DND-41 (cell line): ENCODE results near the gene RIC1.

Source experiments
- ATAC-seq: fragments of 200-7000 bp; cut with Tn5 transposase; 3 replicates; pipeline ENCODE4 v1.9.1; 2021; ENCODE audit warnings: low read depth; ENCODE audit not compliant: insufficient read depth
- DNase-seq: peaks from one replicate; pipeline ENCODE4 v3.0.0-alpha.2; 2020
- H2AFZ ChIP-seq: 2 replicates; pipeline ENCODE4 v1.6.0; 2012; ENCODE audit warnings: low read depth, low read length
- H3K27ac ChIP-seq: 2 replicates; pipeline ENCODE4 v1.5.1; 2012; ENCODE audit warnings: low read length, inconsistent platforms
- H3K27me3 ChIP-seq: fragments of 200-600 bp; sonication (generic); 2 replicates; pipeline ENCODE4 v1.6.0; 2012; ENCODE audit warnings: low read length, mild to moderate bottlenecking, inconsistent platforms; ENCODE audit not compliant: insufficient read depth, poor library complexity
- H3K36me3 ChIP-seq: 2 replicates; pipeline ENCODE4 v1.5.1; 2012; ENCODE audit warnings: low read length, inconsistent platforms; ENCODE audit not compliant: insufficient read depth
- H3K4me1 ChIP-seq: 2 replicates; pipeline ENCODE4 v1.5.1; 2012; ENCODE audit warnings: mild to moderate bottlenecking, low read length; ENCODE audit not compliant: insufficient read depth
- H3K4me2 ChIP-seq: 2 replicates; pipeline ENCODE4 v1.6.0; 2012; ENCODE audit warnings: mild to moderate bottlenecking, moderate library complexity, low read length, inconsistent platforms; ENCODE audit not compliant: insufficient read depth
- H3K4me3 ChIP-seq, 2 experiments: fragments of 200-600 bp in 1 of 2; shearing (Covaris generic) in 1 of 2; 2 replicates each; pipeline ENCODE4 v1.5.1; 2012 to 2016; ENCODE audit warnings: inconsistent platforms in 2 of 2, low read length in 2 of 2, mild to moderate bottlenecking in 2 of 2, low read depth in 1 of 2, moderate library complexity in 1 of 2
- H3K79me2 ChIP-seq: 2 replicates; pipeline ENCODE4 v1.6.0; 2012; ENCODE audit warnings: low read length, inconsistent platforms; ENCODE audit not compliant: insufficient read depth
- H3K9ac ChIP-seq: 2 replicates; pipeline ENCODE4 v1.6.0; 2012; ENCODE audit warnings: low read depth, mild to moderate bottlenecking, inconsistent platforms, low read length, moderate library complexity
- H3K9me3 ChIP-seq: 2 replicates; pipeline ENCODE4 v1.5.1; 2012; ENCODE audit warnings: low read length, moderate library complexity, mild to moderate bottlenecking, inconsistent platforms; ENCODE audit not compliant: insufficient read depth, severe bottlenecking
- H4K20me1 ChIP-seq: 2 replicates; pipeline ENCODE4 v1.6.0; 2012; ENCODE audit warnings: low read length; ENCODE audit not compliant: insufficient read depth
- EZH2 ChIP-seq: IDR thresholded peaks from 3 replicates; pipeline ENCODE4 v1.6.1; 2012; ENCODE audit warnings: borderline replicate concordance, low read depth, mild to moderate bottlenecking, moderate library complexity, low read length, inconsistent platforms; ENCODE audit not compliant: severe bottlenecking
- TF ChIP-seq, protein P1 (sequence below): IDR thresholded peaks from 2 replicates; pipeline ENCODE4 v1.5.1; 2012; ENCODE audit warnings: borderline replicate concordance, low read length, moderate library complexity, mild to moderate bottlenecking; ENCODE audit not compliant: poor library complexity, severe bottlenecking; ENCODE audit errors: extremely low read depth

Gene RIC1

DNA sequence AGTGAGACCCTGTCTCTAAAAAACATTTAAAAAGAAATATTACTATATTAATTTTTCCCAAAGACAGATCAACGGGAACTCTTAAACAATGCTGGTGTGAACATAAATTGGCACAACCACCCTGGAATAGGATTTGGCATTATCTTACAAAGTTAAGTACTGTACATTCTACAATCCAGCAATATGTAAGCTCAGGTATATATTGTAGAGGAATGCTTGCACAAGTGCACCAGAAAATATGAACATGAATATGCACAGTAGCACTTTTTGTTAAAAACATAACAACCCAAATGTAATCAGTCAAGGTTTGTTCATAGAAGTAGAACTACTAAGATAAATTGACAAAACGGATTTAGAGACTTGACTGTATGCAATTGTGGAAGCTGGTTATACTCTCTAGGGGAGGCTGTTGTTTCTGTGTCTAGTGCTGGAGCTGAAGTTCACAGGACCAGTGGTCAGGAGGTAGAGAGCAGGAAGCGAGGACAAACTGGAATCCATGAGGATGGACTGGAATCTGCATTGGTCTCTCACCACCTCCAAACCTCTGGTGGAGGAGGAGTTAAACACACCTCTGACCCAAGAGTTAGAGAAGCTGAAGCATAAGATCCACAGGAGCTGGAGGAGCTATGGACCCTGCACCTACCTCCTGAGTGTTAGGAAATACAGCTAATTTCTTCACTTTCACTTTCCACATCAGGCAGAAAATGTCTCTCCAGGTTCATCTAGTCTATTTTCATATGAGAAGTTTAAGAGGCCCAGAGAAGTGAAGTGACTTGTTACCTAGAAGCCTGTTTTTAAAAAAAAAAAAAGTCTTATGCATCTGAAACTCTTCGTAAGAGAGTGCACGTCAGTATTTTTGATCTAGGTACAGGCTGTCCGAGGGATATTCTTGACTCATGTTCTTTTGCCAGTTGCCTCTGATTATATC lies 20.3 kb upstream of the RIC1 start:
- ATAC-seq (peak; percentile 60), DNase-seq (no peak)
- no peaks in the 10 kb centered on the region for H3K9me3 ChIP-seq
- no peak overlapping the region for H2AFZ ChIP-seq
- no peak overlapping the region for H3K9ac ChIP-seq
- H3K36me3 ChIP-seq: no peaks in the 10 kb centered on the region
- no peak overlapping the region for H3K4me3 ChIP-seq
- TF ChIP-seq, protein P1, sequence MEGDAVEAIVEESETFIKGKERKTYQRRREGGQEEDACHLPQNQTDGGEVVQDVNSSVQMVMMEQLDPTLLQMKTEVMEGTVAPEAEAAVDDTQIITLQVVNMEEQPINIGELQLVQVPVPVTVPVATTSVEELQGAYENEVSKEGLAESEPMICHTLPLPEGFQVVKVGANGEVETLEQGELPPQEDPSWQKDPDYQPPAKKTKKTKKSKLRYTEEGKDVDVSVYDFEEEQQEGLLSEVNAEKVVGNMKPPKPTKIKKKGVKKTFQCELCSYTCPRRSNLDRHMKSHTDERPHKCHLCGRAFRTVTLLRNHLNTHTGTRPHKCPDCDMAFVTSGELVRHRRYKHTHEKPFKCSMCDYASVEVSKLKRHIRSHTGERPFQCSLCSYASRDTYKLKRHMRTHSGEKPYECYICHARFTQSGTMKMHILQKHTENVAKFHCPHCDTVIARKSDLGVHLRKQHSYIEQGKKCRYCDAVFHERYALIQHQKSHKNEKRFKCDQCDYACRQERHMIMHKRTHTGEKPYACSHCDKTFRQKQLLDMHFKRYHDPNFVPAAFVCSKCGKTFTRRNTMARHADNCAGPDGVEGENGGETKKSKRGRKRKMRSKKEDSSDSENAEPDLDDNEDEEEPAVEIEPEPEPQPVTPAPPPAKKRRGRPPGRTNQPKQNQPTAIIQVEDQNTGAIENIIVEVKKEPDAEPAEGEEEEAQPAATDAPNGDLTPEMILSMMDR: no peak
- TF ChIP-seq EZH2: no peak
- no peaks in the 10 kb centered on the region for H3K4me1 ChIP-seq
- H4K20me1 ChIP-seq: no peaks in the 10 kb centered on the region
- no peak overlapping the region for H3K4me2 ChIP-seq
- no peaks in the 10 kb centered on the region for H3K27me3 ChIP-seq
- no peak overlapping the region for H3K27ac ChIP-seq
- no peaks in the 10 kb centered on the region for H3K79me2 ChIP-seq

DNA sequence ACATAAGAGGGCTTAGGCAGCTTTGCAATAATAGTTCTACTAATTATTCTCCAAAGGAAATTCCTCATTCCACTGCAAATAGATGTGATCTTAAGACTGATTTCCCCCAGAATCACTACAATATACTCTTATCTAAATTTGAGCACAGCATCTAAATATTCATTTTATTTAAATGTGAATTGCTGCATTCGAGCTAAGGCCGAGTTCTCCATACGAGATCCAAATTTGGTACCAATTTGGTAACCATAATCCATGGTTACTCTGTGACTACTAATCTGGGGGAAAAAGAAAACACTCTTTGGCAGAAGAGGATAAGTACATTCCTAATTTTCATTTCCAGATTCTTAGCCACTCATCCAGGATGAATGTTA lies 19.7 kb upstream of the RIC1 start:
- no peak overlapping the region for H3K4me3 ChIP-seq
- H2AFZ ChIP-seq: no peak overlapping the region
- H3K36me3 ChIP-seq: no peaks in the 10 kb centered on the region
- H3K4me2 ChIP-seq: no peak overlapping the region
- no peak for DNase-seq
- no peaks in the 10 kb centered on the region for H3K9me3 ChIP-seq
- H3K27ac ChIP-seq: no peak overlapping the region
- H3K79me2 ChIP-seq: no peaks in the 10 kb centered on the region
- H3K4me1 ChIP-seq: no peaks in the 10 kb centered on the region
- H3K9ac ChIP-seq: no peak overlapping the region
- no peaks in the 10 kb centered on the region for H4K20me1 ChIP-seq
- no peak for TF ChIP-seq EZH2
- TF ChIP-seq, protein P1: no peak
- no peaks in the 10 kb centered on the region for H3K27me3 ChIP-seq
- no peak for ATAC-seq

GRCh38 chr9:5610491-5610890 lies 18.4 kb upstream of the RIC1 start:
- Histone ChIP-seq H3K9ac (no peak overlapping the region), H3K27me3 (no peaks in the 10 kb centered on the region), H3K4me2 (no peak overlapping the region), H3K36me3 (no peaks in the 10 kb centered on the region), H2AFZ (no peak overlapping the region), H3K27ac (no peak overlapping the region), H3K4me3 (no peak overlapping the region), H3K79me2 (no peaks in the 10 kb centered on the region), H4K20me1 (no peaks in the 10 kb centered on the region), H3K9me3 (no peaks in the 10 kb centered on the region), H3K4me1 (no peaks in the 10 kb centered on the region)
- ATAC-seq: no peak
- DNase-seq: no peak
- TF ChIP-seq, protein P1: no peak
